ENCODE data around the gene STPG3.

DNA sequence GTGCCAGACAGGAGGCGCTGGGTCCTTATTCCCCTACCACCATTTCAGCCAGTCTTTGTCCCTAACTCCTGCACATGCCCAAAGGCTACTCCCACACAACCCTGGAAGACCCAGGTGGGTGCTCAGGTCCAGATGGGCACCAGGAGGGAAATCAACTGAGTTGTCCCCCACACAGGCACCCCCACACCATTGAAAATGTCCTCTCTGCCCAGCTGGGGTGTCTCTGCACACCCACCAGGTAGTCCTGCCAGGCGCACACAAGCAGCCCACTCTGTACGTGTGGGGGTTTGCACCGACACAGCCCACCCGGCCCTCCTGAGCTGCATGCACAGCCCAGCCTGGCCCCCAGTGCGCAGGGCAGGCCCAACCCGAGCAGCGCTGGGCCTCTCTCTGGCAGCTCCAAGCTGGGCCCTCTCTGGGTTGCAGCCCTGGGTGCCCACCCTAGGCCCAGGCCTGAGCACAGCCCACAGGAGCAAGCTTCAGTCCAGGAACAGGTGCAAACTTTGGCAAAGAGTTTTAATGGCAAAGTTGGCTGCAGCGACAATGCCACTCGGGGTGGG lies 31.2 kb upstream of the STPG3 start:
- TF ChIP-seq CTCF (IDR thresholded peaks at IDR 0.05) (no peak), POLR2A (IDR thresholded peaks at IDR 0.05) (no peak), POLR2AphosphoS5 (IDR thresholded peaks at IDR 0.05) (no peak)
